Mononuclear cell (primary cell): ENCODE measurements around the gene GCSAM. TPM values are rescaled to one million over a fixed set of nuclear protein-coding genes. Genes with fewer than 3 reads are reported as not detected.
"Not testable (repeated sequence)": the region's sequence is repeated elsewhere in the genome, so short reads cannot be mapped to it uniquely, and the experiment has no call there.

Experiments
- H3K27me3 ChIP-seq: 2 replicates; pipeline ENCODE4 v1.6.0; 2011; ENCODE audit warnings: low read length, control low read depth; ENCODE audit not compliant: insufficient read depth
- H3K4me1 ChIP-seq: 2 replicates; pipeline ENCODE4 v1.5.1; 2011; ENCODE audit warnings: mild to moderate bottlenecking, low read length, control low read depth; ENCODE audit not compliant: insufficient read depth
- H3K4me3 ChIP-seq: 2 replicates; pipeline ENCODE4 v1.5.1; 2011; ENCODE audit warnings: mild to moderate bottlenecking, low read length, moderate library complexity
- H3K9me3 ChIP-seq: 2 replicates; pipeline ENCODE4 v1.5.1; 2011; ENCODE audit warnings: low read depth, mild to moderate bottlenecking, control low read depth, low read length
- total RNA-seq: library from RNA; depleted of rRNA; stranded (reverse); fragments of >200 nt; gene quantifications from one replicate; pipeline ENCODE4 v1.2.3, GENCODE V29; 2012

Gene GCSAM
- total RNA-seq, 1 donor = 6.4 TPM

- Histone ChIP-seq H3K9me3 (no peaks in the 10 kb centered on the region), H3K4me1 (peaks cover 5% of the 10 kb centered on the region), H3K27me3 (peaks cover 3% of the 10 kb centered on the region), H3K4me3 (no peak overlapping the region)
Observed at GRCh38 chr3:112078125-112079083, 54.6 kb downstream of the GCSAM start.

- Histone ChIP-seq H3K4me3 (no peak overlapping the region), H3K27me3 (no peaks in the 10 kb centered on the region), H3K9me3 (no peaks in the 10 kb centered on the region), H3K4me1 (peaks cover 5% of the 10 kb centered on the region)
Observed at GRCh38 chr3:112074616-112075497, 58.2 kb downstream of the GCSAM start.

- Histone ChIP-seq H3K4me3 (no peak overlapping the region), H3K9me3 (no peaks in the 10 kb centered on the region), H3K4me1 (peaks cover 5% of the 10 kb centered on the region), H3K27me3 (no peaks in the 10 kb centered on the region)
Observed at GRCh38 chr3:112074006-112074405, 59.0 kb downstream of the GCSAM start.

- H3K27me3 ChIP-seq, H3K4me3 ChIP-seq, H3K4me1 ChIP-seq, H3K9me3 ChIP-seq: not testable (repeated sequence)
Observed at GRCh38 chr3:112072387-112073060, 60.5 kb downstream of the GCSAM start.

Other genes starting within 250 kb of the GCSAM start
- 27.3 TPM for gene ABHD10, start 154.2 kb downstream of the GCSAM start, total RNA-seq
- gene TAGLN3, start 134.3 kb downstream of the GCSAM start, total RNA-seq = not detected
- gene TMPRSS7, start 98.5 kb downstream of the GCSAM start, total RNA-seq = not detected
- gene C3orf52, start 46.9 kb downstream of the GCSAM start, total RNA-seq = 1.3 TPM
- 0.10 TPM for gene SLC9C1, start 161.0 kb upstream of the GCSAM start, total RNA-seq
- gene CD200, start 199.9 kb upstream of the GCSAM start, total RNA-seq = 6.9 TPM